HG03097 (cell line): ENCODE data around the gene TNNC1.

Experiments
- ATAC-seq: cut with Tn5 transposase; IDR thresholded peaks from one replicate; pipeline ENCODE4 v1.9.1; 2021; ENCODE audit not compliant: unreplicated experiment, low FRiP score

TNNC1 gene

DNA sequence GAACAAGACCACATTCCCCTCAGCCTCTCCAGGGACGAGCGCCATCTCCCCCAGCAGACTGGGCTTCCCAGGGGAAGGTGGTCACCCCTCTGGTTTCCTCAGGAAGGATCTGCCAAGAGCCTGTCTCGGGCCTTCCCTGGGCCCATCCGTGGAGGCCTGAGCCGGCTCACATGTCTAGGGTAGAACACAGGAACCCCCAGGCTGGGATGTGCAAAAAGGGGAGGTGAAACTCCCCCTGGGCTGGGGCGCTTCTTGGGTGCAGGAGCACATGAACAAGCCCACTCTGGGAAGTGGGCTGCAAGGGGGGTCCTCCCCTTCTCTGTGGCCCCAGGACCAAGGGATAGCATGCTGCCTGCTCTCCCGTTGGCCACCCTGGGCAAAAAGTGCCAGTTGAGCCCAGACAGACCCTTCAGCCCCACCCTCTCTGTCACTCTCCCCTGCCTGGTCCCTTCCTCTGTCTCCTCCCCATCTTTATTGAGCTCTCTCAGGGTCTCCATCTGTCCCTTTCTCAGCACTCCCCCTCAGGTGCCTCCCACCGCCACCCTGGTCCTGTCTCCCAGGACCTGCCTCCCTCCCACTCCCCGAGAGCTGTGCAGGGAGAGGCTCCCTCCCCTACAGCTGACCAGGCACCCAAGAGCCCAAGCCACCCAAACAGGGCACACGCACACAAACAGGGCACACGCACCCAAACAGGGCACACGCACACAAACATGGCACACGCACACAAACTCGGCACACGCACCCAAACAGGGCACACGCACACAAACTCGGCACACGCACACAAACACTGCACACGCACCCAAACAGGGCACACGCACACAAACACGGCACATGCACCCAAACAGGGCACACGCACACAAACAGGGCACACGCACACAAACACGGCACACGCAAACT is 9.8 kb downstream of the TNNC1 start:
- ATAC-seq = no peak

DNA sequence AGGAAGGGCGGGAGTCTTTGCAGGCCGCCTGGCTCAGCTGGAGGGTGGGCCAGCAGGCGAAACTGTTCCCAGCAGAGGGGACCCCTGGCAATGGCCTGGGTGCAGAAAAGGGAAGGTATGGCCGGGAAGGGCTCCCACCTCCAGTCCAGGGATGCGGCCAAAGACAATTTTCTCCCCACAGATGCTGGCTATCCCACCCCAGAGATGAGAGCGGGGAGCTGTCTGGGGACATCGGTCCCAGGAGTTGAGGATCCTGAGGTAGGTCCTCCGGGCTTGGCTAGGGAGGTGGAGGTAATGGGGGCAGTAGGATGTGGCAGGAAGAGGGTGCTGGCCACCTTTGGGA is 10.6 kb downstream of the TNNC1 start:
- ATAC-seq = no peak

DNA sequence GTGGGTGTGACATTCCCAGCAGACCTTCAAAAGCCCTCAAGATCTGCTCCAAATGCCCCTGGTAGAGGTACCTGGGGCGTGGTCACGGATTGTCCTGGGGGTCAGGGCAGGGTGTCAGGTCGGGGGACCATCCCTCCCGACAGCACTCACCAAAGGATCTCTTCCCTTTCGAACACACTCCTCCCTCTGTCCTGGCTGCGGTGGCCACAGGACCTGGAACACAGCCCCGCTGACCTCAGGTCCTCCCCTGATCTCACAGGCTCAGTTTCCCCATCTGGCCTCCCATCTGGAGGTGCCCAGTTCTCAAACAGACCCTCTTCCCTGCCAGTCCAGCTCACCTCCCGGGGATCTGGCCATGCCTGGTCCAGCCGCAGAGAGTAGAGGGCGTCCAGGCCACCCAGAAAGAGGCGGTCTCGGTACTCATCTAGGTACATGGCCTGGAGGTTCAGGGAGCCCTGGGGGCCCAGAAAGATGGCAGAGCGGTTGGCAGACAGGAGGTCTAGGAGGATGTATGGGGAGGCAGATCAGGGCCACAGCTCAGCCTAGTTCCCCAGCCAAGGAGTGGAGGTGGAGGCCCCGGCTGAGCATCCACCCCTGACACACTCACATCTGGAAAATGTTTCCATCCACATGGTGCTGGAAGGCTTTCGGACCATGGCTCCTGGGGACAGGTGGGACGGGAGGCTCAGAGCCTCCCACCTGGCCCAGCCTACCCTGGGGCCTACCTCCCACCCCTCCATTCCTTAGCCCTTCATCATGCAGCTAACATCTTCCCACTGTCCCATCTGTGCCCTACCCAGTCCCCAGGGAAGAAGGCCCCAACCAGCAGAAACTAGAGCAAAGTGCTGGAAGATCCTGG is 11.2 kb downstream of the TNNC1 start:
- ATAC-seq = no peak

DNA sequence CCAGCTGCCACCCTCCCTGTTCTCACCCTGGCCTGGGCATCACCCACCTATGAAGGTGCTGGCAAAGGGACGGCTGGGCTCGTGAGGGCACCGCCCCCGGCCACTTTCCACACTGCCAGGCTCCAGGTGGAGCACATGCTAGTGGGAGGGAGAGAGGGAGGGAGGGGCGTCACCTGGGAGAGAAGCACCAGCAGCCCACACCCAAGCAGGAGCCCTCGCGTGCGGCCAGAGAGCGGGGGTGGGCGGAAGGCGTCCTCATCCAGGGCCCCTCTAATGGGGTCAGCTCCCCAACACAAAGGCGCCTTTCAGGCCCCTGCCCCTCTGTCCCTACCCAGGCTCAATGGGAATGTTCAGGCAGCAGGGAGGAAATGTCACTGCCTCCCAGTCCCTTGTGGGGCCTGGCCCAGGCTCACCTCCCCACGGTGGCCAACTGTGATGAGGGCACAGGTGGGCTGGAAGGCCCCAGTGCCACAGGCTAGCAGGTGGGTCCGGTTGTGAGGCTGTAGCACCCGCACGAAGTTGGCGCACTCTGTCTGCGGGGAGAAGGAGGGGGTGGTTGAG is 12.0 kb downstream of the TNNC1 start:
- ATAC-seq = no peak

DNA sequence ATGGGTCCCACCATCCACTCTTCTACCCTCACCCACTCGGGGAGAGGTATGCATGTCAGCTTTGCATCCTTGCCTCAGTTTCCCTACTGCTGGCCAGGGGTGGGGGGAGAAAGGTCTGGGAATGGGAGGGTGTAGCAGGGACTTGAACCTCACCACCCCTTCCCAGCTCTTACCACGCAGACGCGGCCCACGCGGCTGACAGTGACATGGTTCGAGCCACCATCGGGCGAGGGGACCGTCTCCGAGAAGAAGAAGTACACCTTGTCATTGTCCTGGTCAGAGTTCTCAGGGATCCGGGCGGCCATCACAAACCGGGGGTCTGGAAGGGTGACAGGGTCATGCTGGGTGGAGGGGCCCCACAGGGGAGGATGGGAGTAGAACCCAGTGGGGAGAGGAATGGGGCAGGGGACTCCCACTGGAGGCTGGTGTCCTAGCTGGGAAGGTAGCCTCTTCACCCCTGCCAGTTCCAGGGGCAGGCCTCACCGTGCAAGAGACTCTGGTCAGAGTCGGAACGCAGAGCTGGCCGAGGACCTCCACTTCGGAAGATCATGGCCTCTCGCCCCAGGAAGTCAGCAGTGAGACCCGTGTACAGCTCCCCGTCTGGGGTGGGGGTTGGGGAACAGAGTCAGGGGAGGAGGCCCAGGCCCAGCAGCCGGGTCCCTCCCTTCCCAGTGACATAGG is 12.6 kb downstream of the TNNC1 start:
- ATAC-seq = no peak

DNA sequence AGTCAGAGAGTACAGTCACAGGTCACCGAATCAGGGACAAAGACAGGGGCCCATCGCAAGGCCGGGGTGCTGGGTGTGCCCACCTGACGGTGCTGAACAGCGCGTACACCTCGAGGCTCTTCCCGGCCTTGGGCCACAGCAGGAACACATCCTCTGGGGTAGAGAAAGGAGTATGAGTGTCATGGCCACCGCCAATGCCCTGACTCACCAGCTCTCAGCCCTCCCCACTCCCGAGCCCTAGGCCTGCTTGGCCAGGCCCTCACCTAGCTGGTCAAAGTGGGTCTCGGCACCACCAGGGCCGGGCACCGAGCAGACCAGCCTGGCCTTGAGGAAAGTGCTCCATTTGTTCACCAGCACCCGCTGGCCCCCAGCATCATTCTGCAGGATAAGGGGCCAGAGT is 13.2 kb downstream of the TNNC1 start:
- no peak for ATAC-seq

DNA sequence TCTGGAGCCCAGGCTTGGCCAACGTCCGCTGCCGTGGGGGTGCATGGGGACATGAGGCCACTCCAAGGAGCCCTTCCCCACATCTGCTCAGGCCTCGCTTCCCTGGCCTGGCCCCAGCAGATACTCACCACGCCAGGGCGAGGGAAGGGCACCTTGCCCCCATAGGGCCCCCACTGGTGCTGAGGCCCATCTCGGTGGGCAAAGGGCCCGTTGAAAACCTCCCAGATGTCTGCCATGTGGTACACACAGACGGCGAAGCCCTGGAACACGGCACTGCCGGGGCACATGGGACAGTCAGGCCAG is 13.6 kb downstream of the TNNC1 start:
- no peak for ATAC-seq

DNA sequence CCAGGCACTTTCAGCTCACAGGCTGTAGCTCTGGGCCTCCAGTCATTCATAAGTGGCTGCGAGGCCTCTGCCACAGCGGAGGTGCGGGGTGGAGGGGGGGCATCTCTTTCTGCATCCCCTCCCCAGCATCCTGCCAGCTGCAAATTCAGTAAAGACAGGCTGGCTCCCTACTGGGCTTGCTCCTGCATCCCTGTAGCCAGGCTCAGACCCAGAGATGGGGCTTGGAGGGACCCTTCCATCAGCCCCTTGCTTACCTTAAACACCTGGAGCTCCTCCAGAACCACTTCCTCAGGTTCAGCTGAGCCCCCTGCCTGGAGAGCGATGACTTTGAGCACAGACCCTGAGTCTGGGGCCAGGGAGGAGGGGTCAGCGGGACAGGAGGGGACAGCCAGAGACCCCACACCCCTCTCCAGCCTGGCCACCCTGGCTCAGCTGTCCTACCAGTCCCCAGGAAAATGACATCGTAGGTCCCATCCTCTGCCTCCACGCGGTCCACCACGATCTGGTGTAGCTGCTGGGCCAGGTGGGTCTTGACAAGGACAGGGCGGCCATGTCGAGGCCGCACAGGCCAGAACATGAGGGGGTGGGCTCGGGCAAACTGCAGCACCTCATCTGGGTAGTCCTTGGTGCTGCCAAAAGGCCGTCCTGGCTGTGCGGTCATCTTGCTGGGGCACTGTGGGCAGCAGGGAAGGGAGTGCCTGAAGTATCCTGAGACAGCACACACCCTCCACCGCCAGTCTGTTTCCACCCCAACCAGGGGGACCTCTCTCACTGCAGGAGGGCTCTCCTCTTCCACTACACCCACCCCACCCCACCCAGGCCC is 14.2 kb downstream of the TNNC1 start:
- ATAC-seq = no peak

DNA sequence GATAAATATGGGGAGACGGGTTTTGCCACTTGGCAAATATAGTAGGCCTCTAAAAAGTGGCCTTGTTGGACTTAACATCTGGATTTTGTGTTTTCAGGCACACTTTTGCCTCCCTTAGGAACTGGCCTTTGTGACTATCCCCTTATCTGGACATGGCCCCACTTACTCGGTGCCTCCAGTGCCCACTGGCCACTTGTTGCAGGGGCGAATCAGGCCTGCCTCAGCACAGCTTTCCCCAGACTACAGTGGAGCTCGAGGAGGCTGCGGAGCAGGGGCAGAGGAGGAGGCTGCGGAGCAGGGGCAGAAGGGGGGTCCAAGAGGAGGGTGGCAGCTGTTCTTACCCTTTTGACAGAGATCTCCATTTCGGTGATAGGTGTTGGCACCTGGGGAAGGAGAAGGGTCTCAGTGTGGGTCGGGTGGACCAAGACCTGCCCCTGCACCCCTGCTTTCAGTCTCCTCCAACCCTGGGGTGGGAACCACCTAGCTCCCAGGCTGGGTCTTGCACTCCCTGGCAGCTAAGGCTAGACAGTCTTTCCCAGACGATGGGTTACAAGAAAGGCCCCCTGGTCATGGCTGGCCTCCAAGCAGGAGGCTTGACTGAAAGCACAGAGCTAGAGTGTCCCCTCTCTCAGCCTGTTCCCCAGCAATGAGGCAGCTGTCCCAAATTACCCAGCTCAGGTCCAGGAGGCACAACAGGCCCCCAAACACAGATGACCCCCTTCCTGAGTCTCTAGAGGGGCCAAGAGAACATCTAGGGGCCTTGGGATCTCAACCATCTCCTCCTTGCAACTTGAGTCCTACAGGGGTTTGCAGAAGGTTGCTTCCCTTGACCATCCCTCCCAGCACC is 15.0 kb downstream of the TNNC1 start:
- no peak for ATAC-seq

DNA sequence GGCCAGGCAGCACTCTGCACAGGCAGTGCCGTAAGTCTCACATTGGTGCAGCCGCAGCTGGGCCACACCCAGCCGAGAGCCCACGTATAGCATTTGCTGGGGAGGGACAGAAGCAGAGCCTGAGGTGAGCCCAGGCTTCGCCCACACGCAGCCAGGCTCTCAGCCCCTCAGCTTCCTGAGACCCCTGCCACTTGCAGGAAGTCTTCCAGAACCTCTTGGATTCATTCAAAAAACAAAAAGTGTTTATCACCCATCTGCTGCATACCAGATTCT is 15.8 kb downstream of the TNNC1 start:
- no peak for ATAC-seq

DNA sequence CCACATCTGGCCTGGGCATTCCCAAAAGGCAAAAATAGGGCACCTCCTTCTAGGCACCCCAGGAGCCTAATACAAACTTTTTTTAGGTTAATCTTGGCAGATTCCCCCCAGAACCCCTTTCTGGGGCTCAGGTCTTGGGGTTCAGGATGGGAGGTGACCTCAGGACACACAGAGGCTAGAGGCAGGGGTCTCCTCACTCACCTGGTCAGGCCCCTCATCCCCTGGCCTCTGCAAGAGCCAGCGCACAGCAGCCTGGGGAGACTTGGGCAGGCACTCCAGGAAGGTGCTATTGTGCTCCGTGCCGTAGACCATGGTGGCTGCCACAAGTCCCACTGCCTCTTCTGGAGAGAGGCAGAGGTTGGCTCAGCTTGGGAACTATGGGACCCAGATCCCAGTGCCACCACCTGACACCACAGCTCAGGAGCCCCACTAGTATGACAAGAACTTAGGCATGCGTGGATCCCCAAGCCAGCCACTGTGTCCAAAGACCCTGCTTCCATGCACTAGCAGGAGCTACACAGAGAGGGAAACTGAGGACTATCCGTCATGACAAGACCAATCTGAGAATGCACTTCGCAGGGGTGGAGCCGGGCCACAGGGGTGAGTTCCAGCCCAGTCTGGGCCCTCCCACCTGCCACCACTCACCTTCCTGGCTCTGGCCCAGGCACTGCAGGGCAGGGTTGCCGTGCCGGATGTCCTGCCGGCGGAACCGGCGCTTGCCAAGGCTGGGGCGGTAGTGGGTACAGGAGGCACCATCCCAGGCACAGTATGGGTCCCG is 16.3 kb downstream of the TNNC1 start:
- ATAC-seq = no peak

DNA sequence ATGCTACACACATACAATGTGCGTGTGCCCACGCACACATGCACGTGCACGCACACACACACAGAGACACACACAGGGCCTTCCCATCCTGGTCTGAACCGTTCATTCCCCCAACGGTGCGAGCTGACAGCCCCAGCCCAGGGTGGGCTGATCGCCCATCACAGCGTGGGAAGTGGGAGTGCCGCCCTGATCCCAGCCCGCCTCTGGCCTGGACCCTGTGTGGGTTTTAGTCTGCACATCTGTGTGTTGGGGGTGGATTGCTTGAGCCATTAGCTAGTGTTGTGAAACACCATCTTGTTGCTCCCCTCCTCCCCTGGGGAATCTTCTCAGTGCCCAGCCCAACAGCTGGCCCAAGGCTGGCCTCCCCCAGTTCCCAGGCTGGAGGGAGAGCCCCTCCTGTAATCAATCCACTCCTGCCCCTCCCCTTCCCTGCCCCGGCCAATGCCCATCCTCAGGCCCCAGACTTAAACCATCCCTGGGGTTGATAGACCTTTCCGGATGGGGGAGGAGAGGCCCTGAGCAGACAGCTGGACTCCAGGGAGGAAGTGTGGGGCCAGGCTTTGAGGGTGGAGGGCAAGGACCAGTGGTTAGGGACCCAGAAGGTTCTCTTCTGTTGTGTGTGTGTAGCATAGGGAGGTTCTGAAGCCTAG is 17.2 kb downstream of the TNNC1 start:
- no peak for ATAC-seq

DNA sequence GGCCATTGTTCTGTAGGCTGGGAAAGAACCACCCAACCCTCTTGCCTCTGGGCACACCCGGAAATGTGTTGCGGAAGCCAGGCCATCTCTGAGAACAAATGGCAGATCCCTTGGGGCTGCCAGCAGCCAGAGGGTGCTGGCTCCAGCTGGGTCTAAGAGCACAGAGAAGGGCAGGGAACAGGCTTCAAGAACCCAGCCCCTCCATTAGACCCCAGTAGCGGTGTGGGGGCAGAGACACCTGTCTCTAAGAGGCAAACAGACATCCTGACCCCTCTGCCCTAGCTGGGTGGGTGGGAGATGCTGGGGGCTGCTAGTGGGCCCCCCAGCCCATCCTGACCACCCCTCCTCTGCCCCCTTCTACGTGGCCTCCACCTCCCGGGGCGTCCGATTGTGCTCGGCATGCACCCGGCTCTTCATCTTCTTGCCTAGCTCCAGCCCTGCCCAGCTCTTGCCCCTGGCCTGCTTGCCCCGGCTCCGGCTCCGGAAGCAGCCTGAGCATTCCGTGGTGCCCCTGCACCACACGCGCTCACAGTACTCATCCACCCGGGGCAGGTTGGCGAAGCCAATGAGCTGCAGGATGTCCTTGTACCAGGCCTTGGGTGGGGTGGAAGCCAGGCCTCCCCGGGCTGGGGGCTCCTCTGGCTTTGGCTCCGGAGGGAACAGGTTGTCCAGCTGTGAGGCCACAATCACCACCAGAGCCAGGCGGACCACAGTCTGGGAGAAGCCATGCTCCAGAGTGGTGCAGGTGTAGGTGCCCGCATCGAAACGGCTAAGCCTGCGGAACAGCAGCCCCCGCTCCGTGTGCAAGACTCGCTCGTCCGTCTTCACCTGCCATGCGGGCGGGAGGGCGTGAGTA is 18.4 kb downstream of the TNNC1 start:
- ATAC-seq = no peak

DNA sequence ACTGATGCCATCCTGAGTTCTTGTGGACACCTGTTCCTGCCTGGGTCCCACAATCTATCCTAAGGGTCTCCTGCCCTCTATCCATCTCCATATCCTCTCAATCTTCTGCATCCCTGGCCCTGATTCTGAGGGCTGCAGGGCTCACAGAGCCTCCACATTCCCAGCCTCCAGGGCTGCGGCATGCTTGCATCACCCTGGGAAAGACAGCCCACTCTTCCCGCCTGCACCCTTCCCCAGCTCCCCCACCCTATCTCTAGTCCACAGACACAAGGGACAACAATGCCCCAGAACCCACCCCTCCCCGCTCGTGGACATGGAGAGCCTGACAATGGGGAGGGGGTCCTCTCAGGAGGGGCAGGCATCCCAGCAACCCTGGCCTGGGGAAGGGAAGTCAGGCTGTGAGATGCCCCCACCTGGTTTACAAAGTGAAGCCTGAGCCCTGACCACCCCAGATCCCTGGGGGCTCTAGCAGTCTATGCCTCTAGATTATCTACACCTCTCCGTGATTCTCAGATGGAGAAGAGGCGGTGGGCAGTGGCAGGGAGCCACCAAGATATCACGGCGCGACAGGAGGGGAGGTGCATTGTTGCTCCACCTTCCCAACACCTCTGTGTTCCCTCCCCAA is 19.2 kb downstream of the TNNC1 start:
- ATAC-seq = no peak

DNA sequence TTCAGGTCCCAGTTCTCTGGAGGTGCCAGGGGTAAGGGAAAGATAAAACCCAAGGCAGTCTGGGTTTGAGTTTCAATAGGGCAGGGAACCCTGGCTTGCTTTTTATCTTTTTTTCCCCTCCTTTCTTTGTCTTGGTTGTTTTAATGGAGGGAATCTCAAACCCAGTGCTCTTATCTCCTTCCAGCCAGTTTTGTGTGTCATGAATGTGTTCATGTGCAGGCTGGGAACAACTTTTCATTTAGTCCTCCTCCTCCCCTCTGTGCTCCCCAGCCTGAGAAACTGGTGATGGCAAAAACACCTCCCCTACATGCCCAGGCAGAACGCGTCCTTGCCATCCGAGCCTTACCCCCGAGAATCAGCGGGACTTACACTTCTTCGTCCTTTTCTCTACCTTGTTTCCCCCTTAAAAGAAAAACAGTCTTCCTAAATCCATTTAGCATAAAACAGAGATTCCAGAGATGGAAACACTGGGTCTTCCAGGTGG is 19.8 kb downstream of the TNNC1 start:
- ATAC-seq = no peak

DNA sequence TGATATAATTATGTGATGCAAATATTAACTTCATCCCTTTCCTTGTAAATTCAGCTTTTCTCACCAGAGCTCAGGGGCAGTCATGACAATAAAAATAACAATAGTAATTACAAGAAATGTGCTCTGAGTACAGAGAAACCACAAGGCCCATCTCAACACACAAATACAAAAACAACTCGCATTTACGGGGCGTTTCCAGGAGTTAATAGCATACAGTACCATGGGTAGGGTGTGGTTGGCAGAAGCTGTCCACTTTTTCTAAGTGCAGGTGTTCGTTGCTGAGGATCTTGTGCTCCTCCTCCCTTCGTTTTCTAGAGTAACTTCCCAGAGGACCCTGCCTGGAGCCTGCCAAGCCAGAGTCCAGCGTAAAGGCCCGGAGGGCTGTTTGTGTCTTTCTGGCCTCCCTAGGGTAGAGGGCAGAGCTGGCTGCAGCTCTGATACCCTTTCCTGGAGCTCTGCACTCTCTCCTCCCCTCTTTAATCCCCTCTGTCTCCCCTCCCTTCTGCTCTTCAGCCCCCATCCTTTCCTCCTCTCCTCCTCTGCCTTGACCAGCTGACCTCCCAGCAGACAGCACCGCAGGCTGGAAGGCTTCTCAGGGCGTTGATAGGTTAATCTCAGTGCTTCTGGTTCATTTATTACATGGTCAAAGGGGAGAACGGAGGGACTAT is 20.4 kb downstream of the TNNC1 start:
- no peak for ATAC-seq
